ENCODE measurements around the gene NAP1L1.

NAP1L1 gene

DNA sequence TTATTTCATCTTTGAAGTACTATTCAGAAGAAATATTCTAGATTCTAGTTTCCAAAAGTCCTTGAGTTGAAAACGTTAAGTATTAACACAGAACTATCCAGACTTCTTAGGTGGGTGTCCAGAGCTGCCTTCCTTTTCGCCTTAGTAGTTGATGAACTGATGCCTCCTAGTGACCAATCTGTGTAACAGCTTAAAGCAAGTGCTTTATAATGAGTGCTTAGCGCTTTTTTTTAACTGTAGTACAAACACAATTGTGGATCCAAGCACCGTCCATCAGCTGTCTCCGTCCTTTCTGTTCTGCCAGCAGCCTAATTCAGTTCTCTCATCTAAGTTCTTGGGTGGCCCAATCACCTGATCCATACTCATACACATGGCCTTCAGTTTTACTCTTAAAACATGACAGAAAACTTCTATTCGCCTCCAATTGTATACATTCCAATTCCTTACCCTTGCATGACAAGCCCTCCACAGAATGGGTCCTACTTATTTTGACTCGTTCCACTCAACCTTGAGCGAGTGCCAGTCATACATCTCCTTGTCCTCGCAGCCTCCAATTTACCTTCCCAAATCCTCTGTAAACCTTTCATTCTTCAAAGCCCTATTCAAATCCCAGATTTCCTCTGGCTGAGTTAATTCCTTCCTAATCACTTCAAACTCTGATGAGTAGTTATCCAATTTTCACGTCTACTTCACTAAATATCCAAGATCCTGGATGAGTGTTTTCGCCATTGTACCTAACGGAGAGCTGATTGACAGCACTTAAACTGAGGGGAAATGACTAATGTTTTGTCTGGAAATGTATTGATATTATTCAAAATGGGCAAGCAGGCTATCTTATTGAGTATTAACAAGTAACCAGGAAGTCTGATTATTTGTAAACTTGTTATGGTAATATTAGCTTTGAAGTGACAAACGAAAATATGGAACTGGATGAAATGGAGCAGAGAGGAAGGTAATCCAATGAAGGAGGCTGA is 47.1 kb downstream of the NAP1L1 start:
- no peak for DNase-seq

DNA sequence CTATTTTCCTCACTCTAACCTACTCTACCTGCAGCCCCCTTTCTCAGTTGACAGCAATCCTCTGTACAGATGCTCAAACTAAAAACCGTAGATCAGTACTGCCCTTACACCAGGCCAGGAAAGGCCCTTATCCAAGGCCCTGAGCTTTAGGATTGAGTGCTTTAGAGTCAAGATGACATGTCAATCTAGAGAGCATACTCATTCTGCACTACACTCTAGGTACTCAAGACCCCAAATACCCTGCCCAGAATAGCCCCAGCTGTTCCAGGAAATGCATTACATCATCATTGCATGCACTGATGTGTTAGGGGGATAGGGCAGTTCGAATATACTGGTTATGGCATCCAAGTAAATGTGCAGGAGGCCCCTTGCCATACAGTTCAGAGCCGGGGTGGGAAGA is 49.4 kb downstream of the NAP1L1 start:
- DNase-seq = no peak

GRCh38 chr12:76033081-76034011 is 51.1 kb downstream of the NAP1L1 start:
- no peak for DNase-seq

GRCh38 chr12:76032043-76032981 is 52.2 kb downstream of the NAP1L1 start:
- DNase-seq = no peak

DNA sequence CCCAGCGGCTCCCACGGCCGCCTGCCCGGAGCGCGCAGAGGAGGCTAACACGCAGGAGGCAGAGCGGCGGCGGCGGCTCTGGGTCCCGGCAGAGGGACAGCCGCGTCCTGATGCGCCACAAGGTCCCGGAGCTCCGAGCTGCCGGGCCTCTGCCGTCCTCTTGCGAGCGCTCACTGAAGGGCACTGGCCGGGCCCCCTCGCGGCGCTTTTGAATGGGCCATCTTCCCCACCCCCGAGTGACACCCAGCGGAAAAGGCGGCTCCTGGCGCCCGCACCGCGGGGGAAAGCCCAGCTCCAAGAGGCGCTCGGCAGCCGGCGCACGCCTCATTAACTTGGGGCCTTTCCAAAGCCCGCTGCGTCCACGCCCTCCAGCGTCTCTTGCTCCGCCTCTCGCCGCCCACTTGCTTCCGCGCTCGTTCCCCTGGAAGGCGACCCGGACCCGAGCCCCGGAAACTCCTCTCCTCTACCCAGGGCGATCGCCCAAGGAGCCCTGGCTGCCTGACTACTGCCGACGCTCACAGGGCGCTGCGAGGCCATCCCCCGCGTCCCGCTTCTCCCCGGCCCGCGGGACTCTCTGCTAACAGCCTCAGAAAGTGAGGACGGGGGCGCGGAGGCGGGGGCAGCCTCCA is 53.0 kb downstream of the NAP1L1 start, which contains the start of gene PHLDA1:
Gene PHLDA1 (minus strand): TSS at position 363 of the 629 bp plus-strand sequence.
- DNase-seq = peak; percentile 87

DNA sequence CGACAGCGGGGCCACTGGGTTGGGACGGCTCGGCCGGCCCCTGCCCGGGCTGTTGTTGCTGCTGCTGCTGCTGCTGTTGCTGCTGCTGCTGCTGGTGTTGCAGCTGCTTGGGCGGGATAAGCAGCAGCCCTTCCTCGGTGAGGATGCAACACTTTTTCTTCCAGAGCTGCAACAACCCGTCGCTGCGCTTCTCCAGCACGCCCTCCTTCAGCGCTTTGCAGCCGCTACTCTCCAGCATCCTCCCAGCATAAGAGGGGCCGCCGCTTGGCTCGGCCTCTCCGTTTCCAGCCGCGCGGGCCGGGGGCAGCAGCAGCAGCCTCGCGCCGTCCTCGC is 53.4 kb downstream of the NAP1L1 start:
- no peak for DNase-seq

- peak; percentile 37 for DNase-seq
Observed at GRCh38 chr12:76030341-76031080, 54.0 kb downstream of the NAP1L1 start.

GRCh38 chr12:76029982-76030340 is 54.5 kb downstream of the NAP1L1 start:
- no peak for DNase-seq

- no peak for DNase-seq
Observed at GRCh38 chr12:76028571-76029277, 55.8 kb downstream of the NAP1L1 start.

GRCh38 chr12:76026643-76027063 is 57.8 kb downstream of the NAP1L1 start:
- DNase-seq = no peak

- no peak for DNase-seq
Observed at GRCh38 chr12:76025601-76026575, 58.6 kb downstream of the NAP1L1 start.

- no peak for DNase-seq
Observed at GRCh38 chr12:76024942-76025600, 59.4 kb downstream of the NAP1L1 start.

DNA sequence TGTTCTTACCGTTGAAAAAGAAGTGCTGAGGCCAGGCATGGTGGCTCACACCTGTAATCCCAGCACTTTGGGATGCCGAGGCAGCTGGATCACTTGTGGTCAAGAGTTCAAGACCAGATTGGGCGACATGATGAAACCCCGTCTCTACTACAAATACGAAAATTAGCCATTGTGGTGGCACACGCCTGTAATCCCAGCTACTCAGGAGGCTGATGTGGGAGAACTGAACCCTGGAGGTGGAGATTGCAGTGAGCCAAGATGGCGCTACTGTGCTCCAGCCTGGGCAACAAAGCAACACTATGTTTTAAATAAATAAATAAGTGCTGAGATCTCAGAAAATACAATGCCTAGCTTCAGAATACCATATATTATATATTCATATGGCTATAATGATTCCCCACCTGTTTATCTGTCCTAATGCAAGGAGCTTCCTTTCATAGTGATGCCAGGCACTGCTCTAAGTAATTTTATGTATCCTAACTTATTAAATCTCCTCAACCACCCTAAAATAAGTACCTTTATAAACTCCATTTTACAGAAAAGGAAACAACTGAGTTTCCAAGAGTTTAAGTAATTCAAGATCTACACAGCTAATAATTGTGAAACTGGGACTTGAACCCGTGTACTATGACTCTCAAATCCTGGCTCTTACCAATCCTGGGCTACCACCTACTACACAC is 60.2 kb downstream of the NAP1L1 start:
- DNase-seq = no peak

- no peak for DNase-seq
Observed at GRCh38 chr12:76023069-76023690, 61.3 kb downstream of the NAP1L1 start.

GRCh38 chr12:76022506-76022905 is 62.0 kb downstream of the NAP1L1 start:
- DNase-seq = no peak

DNA sequence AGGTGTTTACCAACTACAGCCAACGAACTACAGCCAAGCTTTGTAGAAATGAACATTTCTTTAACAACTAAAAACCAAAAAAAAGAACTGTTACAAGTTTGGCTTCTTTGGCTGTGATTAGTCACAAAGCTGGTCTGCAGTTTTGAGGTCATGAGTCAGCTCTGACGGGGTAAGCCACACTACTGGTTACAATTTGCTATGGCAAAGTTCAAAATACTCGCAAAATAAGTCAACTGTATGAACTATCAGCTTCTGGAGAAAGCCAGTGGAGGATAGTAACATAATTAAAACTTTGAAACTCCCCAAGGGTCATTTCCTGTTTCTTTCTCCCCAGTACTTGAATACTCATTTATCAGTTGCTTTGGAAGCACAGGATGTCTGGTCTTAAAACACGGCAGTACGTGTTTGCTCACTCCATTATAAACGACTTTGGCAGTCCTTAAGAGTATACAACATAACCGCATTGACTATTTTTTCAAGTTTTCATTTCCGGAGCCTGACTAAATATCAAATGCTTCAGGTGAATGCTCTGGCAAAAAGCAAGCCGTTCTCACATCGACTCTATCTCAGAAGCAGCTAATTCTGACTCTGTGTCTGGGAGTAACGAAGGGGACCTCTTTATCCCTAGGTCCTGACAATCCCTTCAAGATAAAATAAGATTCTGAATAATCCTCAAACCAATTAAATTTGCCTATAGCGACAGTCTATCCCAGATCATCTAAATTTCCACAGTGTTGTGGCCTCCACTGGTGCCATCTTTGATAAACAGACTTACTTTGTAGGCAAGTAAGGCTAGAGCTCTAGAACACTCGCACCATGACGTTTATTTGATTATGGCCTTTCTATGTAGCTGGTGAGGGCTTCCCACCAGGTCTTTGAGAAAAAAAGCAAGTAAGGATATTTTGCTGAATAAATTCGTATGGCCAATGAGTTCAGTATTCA is 63.5 kb downstream of the NAP1L1 start:
- DNase-seq = peak; percentile 43
